Small intestine (tissue), 7 donors: ENCODE data around the gene RPS6KA1. TPM values are rescaled to one million over a fixed set of nuclear protein-coding genes. Genes with fewer than 3 reads are reported as not detected.

Experiments
- DNase-seq, 2 donors: peaks; one replicate each; pipeline versions ENCODE4 v3.0.0 to v3.0.0-alpha.2; 2013
- FAIRE-seq: peaks from 2 replicates; lab custom pipeline; 2012; peaks lifted over from hg19 to GRCh38; lab: Jason Lieb, UNC
- H3K27ac ChIP-seq, 3 donors: one replicate each; pipeline ENCODE4 v1.5.1; 2013; ENCODE audit warnings: low read length in 2 of 3, mild to moderate bottlenecking in 2 of 3, control low read depth in 1 of 3, inconsistent platforms in 1 of 3, low read depth in 1 of 3, moderate library complexity in 1 of 3
- H3K27me3 ChIP-seq, 3 donors: one replicate each; pipeline ENCODE4 v1.6.1; 2013; ENCODE audit warnings: low read length in 3 of 3, inconsistent platforms in 1 of 3; ENCODE audit not compliant: control insufficient read depth in 3 of 3, insufficient read depth in 3 of 3
- H3K36me3 ChIP-seq, 3 donors: one replicate each; pipeline ENCODE4 v1.6.1; 2013; ENCODE audit warnings: low read length in 3 of 3, inconsistent platforms in 1 of 3, low read depth in 1 of 3, mild to moderate bottlenecking in 1 of 3, moderate library complexity in 1 of 3; ENCODE audit not compliant: control insufficient read depth in 3 of 3, insufficient read depth in 2 of 3
- H3K4me1 ChIP-seq, 3 donors: one replicate each; pipeline ENCODE4 v1.6.1; 2013; ENCODE audit warnings: low read length in 2 of 3, inconsistent platforms in 1 of 3, low read depth in 1 of 3, mild to moderate bottlenecking in 1 of 3, moderate library complexity in 1 of 3; ENCODE audit not compliant: control insufficient read depth in 3 of 3, insufficient read depth in 2 of 3
- H3K4me3 ChIP-seq, 3 donors: one replicate each; pipeline ENCODE4 v1.5.1; 2013; ENCODE audit warnings: low read length in 3 of 3, control low read depth in 1 of 3, inconsistent platforms in 1 of 3, low read depth in 1 of 3, mild to moderate bottlenecking in 1 of 3, moderate library complexity in 1 of 3
- H3K9me3 ChIP-seq, 2 donors: one replicate each; pipeline ENCODE4 v1.6.1; 2013; ENCODE audit warnings: low read depth in 1 of 2, low read length in 1 of 2; ENCODE audit not compliant: control insufficient read depth in 2 of 2, insufficient read depth in 1 of 2
- WGBS, 3 donors: extraction: QIAGEN DNeasy Blood & Tissue Kit; methylation state at CpG; one replicate each; pipeline ENCODE4 v1.1.7; 2013; 5-methylcytosine and 5-hydroxymethylcytosine counted together
- polyA plus RNA-seq, 4 donors: library from polyadenylated mRNA; stranded (reverse) in 3 of 4; unstranded in 1 of 4; fragments of 200-250 nt in 3 of 4; fragments of 120-200 nt in 1 of 4; gene quantifications; one replicate each; pipeline versions ENCODE4 v1.2.1 to v1.2.3, GENCODE V29; 2013
- donor health status: healthy with polysubstance abuse.
- donor health status: control.
- donor health status: control.
- donor health status: Bipolar disorder and iron deficiency.
- donor health status: healthy.

RPS6KA1 gene
- polyA plus RNA-seq, 4 donors: 60.9 to 223 (median 139) TPM

- 94 to 96% (median 95%) methylated on average over 3 of the region's 3 CpGs for WGBS, 3 donors
- DNase-seq (no peak), FAIRE-seq (no peak)
- H3K27me3 ChIP-seq: no peaks in the 10 kb centered on the region
- H3K36me3 ChIP-seq: peaks cover 23 to 81% (median 46%) of the 10 kb centered on the region in 3 donors
- no peaks in the 10 kb centered on the region for H3K4me1 ChIP-seq
- H3K4me3 ChIP-seq: no peak overlapping the region
- H3K9me3 ChIP-seq: no peaks in the 10 kb centered on the region
- no peak overlapping the region for H3K27ac ChIP-seq
Observed at GRCh38 chr1:26560403-26560780, 30.8 kb downstream of the RPS6KA1 start.

GRCh38 chr1:26570287-26570686 lies 40.7 kb downstream of the RPS6KA1 start:
- DNase-seq (no peak), FAIRE-seq (no peak)
- no peaks in the 10 kb centered on the region for H3K9me3 ChIP-seq
- H3K4me3 ChIP-seq: no peak overlapping the region
- no peak overlapping the region for H3K27ac ChIP-seq
- no peaks in the 10 kb centered on the region for H3K4me1 ChIP-seq
- no peaks in the 10 kb centered on the region for H3K27me3 ChIP-seq
- 76 to 88% (median 77%) methylated on average over 4 of the region's 4 CpGs for WGBS, 3 donors
- peaks cover 17 to 78% (median 44%) of the 10 kb centered on the region in 3 donors for H3K36me3 ChIP-seq

GRCh38 chr1:26571381-26571780 lies 41.8 kb downstream of the RPS6KA1 start:
- no peak for FAIRE-seq
- H3K4me3 ChIP-seq: no peak overlapping the region
- peaks cover 16 to 87% (median 45%) of the 10 kb centered on the region in 3 donors for H3K36me3 ChIP-seq
- WGBS, 3 donors: 91 to 94% (median 93%) methylated on average over 8 of the region's 8 CpGs
- DNase-seq: no peak
- no peak overlapping the region for H3K27ac ChIP-seq
- H3K9me3 ChIP-seq: no peaks in the 10 kb centered on the region
- no peaks in the 10 kb centered on the region for H3K4me1 ChIP-seq
- H3K27me3 ChIP-seq: no peaks in the 10 kb centered on the region

- Histone ChIP-seq H3K4me1 (no peaks in the 10 kb centered on the region), H3K4me3 (no peak overlapping the region), H3K36me3 (peaks cover 9 to 63% (median 39%) of the 10 kb centered on the region in 3 donors), H3K9me3 (no peaks in the 10 kb centered on the region), H3K27me3 (no peaks in the 10 kb centered on the region), H3K27ac (no peak overlapping the region)
- DNase-seq: no peak
- FAIRE-seq: no peak
- WGBS, 3 donors: 90 to 95% (median 94%) methylated on average over 13 of the region's 13 CpGs
Observed at GRCh38 chr1:26574018-26574417, 44.5 kb downstream of the RPS6KA1 start.

GRCh38 chr1:26574719-26575251 lies 45.2 kb downstream of the RPS6KA1 start:
- FAIRE-seq: no peak
- H3K9me3 ChIP-seq: no peaks in the 10 kb centered on the region

GRCh38 chr1:26575348-26575747 lies 45.8 kb downstream of the RPS6KA1 start:
- DNase-seq (no peak), FAIRE-seq (no peak)
- no peak overlapping the region for H3K4me3 ChIP-seq
- H3K36me3 ChIP-seq: peaks cover 9 to 51% (median 35%) of the 10 kb centered on the region in 3 donors
- H3K27me3 ChIP-seq: no peaks in the 10 kb centered on the region
- no peaks in the 10 kb centered on the region for H3K4me1 ChIP-seq
- no peaks in the 10 kb centered on the region for H3K9me3 ChIP-seq
- no peak overlapping the region for H3K27ac ChIP-seq
- 79 to 87% (median 87%) methylated on average over 3 of the region's 3 CpGs for WGBS, 3 donors

More at GRCh38 chr1:26574719-26575251, 45.2 kb downstream of the RPS6KA1 start:
- H3K4me3 ChIP-seq: no peak overlapping the region
- H3K27ac ChIP-seq: no peak overlapping the region
- DNase-seq: no peak
- no peaks in the 10 kb centered on the region for H3K27me3 ChIP-seq
- H3K4me1 ChIP-seq: no peaks in the 10 kb centered on the region
- H3K36me3 ChIP-seq: peaks cover 9 to 55% (median 37%) of the 10 kb centered on the region in 3 donors
- WGBS, 3 donors: 56 to 81% (median 75%) methylated on average over 6 of the region's 6 CpGs

GRCh38 chr1:26578167-26578566 lies 48.6 kb downstream of the RPS6KA1 start:
- DNase-seq (no peak), FAIRE-seq (no peak)
- Histone ChIP-seq H3K27me3 (no peaks in the 10 kb centered on the region), H3K9me3 (no peaks in the 10 kb centered on the region), H3K4me3 (no peak overlapping the region), H3K36me3 (peaks cover under 1 to 29% (median 15%) of the 10 kb centered on the region in 3 donors), H3K4me1 (no peaks in the 10 kb centered on the region), H3K27ac (no peak overlapping the region)
- WGBS, 3 donors: 68 to 70% (median 69%) methylated on average over 4 of the region's 4 CpGs

- Histone ChIP-seq H3K27ac (no peak overlapping the region), H3K27me3 (no peaks in the 10 kb centered on the region), H3K4me3 (no peak overlapping the region), H3K4me1 (no peaks in the 10 kb centered on the region), H3K36me3 (peaks cover 0 to 13% (median 6%) of the 10 kb centered on the region in 3 donors), H3K9me3 (no peaks in the 10 kb centered on the region)
- 62 to 64% (median 64%) methylated on average over 3 of the region's 3 CpGs for WGBS, 3 donors
- FAIRE-seq (no peak), DNase-seq (no peak)
Observed at GRCh38 chr1:26579681-26580111, 50.1 kb downstream of the RPS6KA1 start.

GRCh38 chr1:26580116-26580515 lies 50.6 kb downstream of the RPS6KA1 start:
- no peak for FAIRE-seq
- no peak for DNase-seq
- Histone ChIP-seq H3K27me3 (no peaks in the 10 kb centered on the region), H3K4me3 (no peak overlapping the region), H3K27ac (no peak overlapping the region), H3K9me3 (no peaks in the 10 kb centered on the region), H3K36me3 (peaks cover 0 to 9% (median 3%) of the 10 kb centered on the region in 3 donors), H3K4me1 (no peaks in the 10 kb centered on the region)
- WGBS, 3 donors: 88 to 93% (median 90%) methylated on average over 6 of the region's 6 CpGs
